IPS-NIHi7 (cell line): ENCODE results near the gene C9orf40.

ENCODE experiments used
- DNase-seq: peaks from one replicate; pipeline ENCODE4 v3.0.0; 2012; ENCODE audit warnings: mixed read lengths; ENCODE audit errors: extremely low spot score

The C9orf40 gene

GRCh38 chr9:74952201-74953151 is at the start of gene C9orf40:
Gene C9orf40 (minus strand): TSS chr9:74952912. CDS start chr9:74952611, 301 bp downstream.
- DNase-seq, result peak; percentile 87

GRCh38 chr9:75001719-75002421 is 49.2 kb upstream of the C9orf40 start:
- DNase-seq, result peak; percentile 48

GRCh38 chr9:75000835-75001234 is 48.1 kb upstream of the C9orf40 start:
- DNase-seq, result no peak

- no peak for DNase-seq
Observed at GRCh38 chr9:74985041-74985440, 32.3 kb upstream of the C9orf40 start.

- DNase-seq, result no peak
Observed at GRCh38 chr9:74983709-74984108, 31.0 kb upstream of the C9orf40 start.

GRCh38 chr9:74979844-74980243 is 27.1 kb upstream of the C9orf40 start:
- no peak for DNase-seq

GRCh38 chr9:74977287-74977686 is 24.6 kb upstream of the C9orf40 start:
- DNase-seq, result no peak

- no peak for DNase-seq
Observed at GRCh38 chr9:74975538-74975937, 22.8 kb upstream of the C9orf40 start.

- no peak for DNase-seq
Observed at GRCh38 chr9:74974558-74974957, 21.8 kb upstream of the C9orf40 start.

- no peak for DNase-seq
Observed at GRCh38 chr9:74973714-74974113, 21.0 kb upstream of the C9orf40 start.

- DNase-seq, result no peak
Observed at GRCh38 chr9:74963056-74963455, 10.3 kb upstream of the C9orf40 start.

- DNase-seq, result no peak
Observed at GRCh38 chr9:74961496-74961895, 8.8 kb upstream of the C9orf40 start.

- no peak for DNase-seq
Observed at GRCh38 chr9:74960561-74960960, 7.8 kb upstream of the C9orf40 start.

GRCh38 chr9:74958587-74958986 is 5.9 kb upstream of the C9orf40 start:
- DNase-seq, result no peak

- no peak for DNase-seq
Observed at GRCh38 chr9:74953235-74953751, 581 bp upstream of the C9orf40 start.

GRCh38 chr9:74951725-74952151 is 974 bp downstream of the C9orf40 start:
- peak; percentile 20 for DNase-seq

GRCh38 chr9:74951107-74951720 is 1.5 kb downstream of the C9orf40 start:
- no peak for DNase-seq

GRCh38 chr9:74949859-74950855 is 2.6 kb downstream of the C9orf40 start:
- DNase-seq, result no peak

- DNase-seq, result no peak
Observed at GRCh38 chr9:74948937-74949336, 3.8 kb downstream of the C9orf40 start.

- DNase-seq, result no peak
Observed at GRCh38 chr9:74946686-74947085, 6.0 kb downstream of the C9orf40 start.

GRCh38 chr9:74942801-74943200 is 9.9 kb downstream of the C9orf40 start:
- DNase-seq, result no peak
